GM21390 (cell line): Measurements from ENCODE around the gene MON2.

ENCODE experiments used
- ATAC-seq: cut with Tn5 transposase; IDR thresholded peaks from one replicate; pipeline ENCODE4 v1.9.1; 2021; ENCODE audit not compliant: unreplicated experiment

MON2 gene

GRCh38 chr12:62605981-62606380, 139.4 kb downstream of the MON2 start:
- no peak for ATAC-seq

- ATAC-seq = no peak
Measured at GRCh38 chr12:62606654-62607053, 140.0 kb downstream of the MON2 start.

- ATAC-seq = no peak
Measured at GRCh38 chr12:62613081-62613480, 146.5 kb downstream of the MON2 start.

- no peak for ATAC-seq
Measured at GRCh38 chr12:62618319-62618718, 151.7 kb downstream of the MON2 start.

GRCh38 chr12:62618930-62619329, 152.3 kb downstream of the MON2 start:
- ATAC-seq = no peak

GRCh38 chr12:62621101-62621638, 154.5 kb downstream of the MON2 start:
- ATAC-seq = no peak

- ATAC-seq = no peak
Measured at GRCh38 chr12:62622177-62622576, 155.6 kb downstream of the MON2 start.

GRCh38 chr12:62625228-62625627, 158.6 kb downstream of the MON2 start:
- no peak for ATAC-seq

GRCh38 chr12:62627181-62627580, 160.6 kb downstream of the MON2 start:
- no peak for ATAC-seq

GRCh38 chr12:62629413-62629812, 162.8 kb downstream of the MON2 start:
- ATAC-seq = no peak

- no peak for ATAC-seq
Measured at GRCh38 chr12:62629971-62630739, 163.5 kb downstream of the MON2 start.

GRCh38 chr12:62631471-62632410, 165.1 kb downstream of the MON2 start:
- ATAC-seq = no peak

- no peak for ATAC-seq
Measured at GRCh38 chr12:62632411-62632918, 165.8 kb downstream of the MON2 start.

GRCh38 chr12:62635649-62636048, 169.0 kb downstream of the MON2 start:
- ATAC-seq = no peak

- ATAC-seq = no peak
Measured at GRCh38 chr12:62637679-62638078, 171.1 kb downstream of the MON2 start.

- peak; percentile 90 for ATAC-seq
Measured at GRCh38 chr12:62640910-62641448, 174.4 kb downstream of the MON2 start.

- ATAC-seq = no peak
Measured at GRCh38 chr12:62642486-62642885, 175.9 kb downstream of the MON2 start.

- ATAC-seq = no peak
Measured at GRCh38 chr12:62643486-62643885, 176.9 kb downstream of the MON2 start.

- ATAC-seq = no peak
Measured at GRCh38 chr12:62646566-62646965, 179.9 kb downstream of the MON2 start.

GRCh38 chr12:62647586-62647985, 181.0 kb downstream of the MON2 start:
- no peak for ATAC-seq

- no peak for ATAC-seq
Measured at GRCh38 chr12:62649412-62650138, 182.9 kb downstream of the MON2 start.
